HG03442 (cell line): ENCODE measurements around the gene NUAK2.

Experiments used
- ATAC-seq: cut with Tn5 transposase; IDR thresholded peaks from one replicate; pipeline ENCODE4 v1.9.1; 2021; ENCODE audit warnings: mild to moderate bottlenecking, moderate library complexity; ENCODE audit not compliant: unreplicated experiment

Gene NUAK2

DNA sequence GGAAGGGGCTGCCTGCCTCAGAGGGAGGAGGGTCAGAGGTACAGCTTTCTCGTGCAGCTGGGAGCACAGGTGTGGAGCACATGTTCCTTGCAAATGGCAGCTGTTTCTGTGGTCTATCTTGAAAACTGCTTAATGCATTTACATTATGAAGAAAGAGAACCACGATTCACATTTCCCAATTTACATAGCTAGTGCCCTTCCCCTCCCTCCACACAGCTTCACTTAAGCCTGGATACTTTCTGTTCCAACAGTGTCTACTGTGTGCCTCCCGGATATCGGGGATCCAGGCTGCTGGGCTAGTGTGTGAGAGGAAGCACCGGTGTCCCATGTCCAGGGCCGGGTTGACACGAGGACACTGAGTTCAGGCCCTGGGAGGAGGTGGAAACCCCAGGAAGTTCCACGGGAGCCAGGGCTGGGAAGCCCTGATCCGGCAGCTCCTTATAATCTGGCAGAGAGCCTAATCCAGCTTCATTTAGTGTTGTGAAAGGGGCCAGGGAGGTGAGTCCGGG is 62.2 kb downstream of the NUAK2 start:
- no peak for ATAC-seq

DNA sequence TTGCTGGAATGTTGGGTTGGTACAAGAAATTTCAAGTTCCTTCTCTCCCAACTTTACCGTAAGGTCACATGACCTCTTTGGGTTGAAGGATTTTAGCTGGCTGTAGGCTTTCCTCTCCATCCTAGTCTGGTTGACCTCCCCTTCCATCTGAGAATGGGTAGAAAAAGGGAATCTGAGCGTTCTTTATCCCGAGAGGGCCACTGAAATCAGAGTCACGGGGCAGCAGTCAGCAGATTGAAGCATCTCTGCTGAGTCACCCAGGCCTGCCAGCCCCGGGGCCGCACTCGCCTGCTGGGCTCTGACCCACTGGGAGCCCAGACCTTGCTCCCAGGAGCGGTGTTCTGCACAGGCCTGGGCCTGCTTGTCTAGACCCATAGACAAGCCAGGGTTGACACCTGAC is 62.8 kb downstream of the NUAK2 start:
- ATAC-seq = no peak

DNA sequence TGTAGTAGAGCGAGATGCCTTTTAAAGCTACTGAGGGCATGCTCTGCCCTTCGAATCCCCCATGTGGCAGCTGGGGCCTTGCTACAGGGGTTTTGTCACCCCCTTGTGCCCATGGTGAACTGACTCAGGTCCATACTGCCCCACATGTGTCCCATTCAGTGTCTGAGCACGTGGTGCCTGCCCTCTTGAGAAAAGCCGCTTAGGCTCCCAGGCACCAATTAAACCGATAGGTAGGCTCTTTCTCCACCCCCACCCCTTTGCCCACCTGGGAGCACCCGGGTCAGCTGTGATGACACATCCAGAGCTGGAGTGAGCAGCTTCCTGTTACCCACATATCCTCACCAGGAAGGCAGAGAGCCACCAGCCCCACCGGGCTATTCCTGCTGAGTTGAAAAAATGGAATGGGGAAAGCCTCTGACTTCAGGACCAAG is 63.3 kb downstream of the NUAK2 start:
- ATAC-seq = no peak

DNA sequence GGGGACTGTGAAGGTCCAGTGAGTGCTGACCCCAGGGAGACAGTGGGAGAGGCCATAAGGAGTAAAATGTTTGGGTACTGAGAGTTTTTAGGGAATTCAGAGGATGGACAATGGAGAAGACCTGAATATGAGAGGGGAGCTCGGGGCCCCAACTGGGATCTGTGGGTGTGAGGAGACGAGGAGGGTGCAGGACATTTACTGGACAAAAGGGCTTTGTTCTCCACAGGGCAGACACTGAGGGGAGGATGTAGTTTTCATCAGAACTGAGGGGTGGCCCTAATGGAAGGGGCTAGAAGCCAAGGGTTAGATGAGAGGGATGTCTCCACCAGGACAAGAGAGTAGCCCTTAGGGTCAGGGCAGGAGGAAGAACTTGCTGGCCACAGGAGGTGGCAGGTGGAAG is 63.8 kb downstream of the NUAK2 start:
- ATAC-seq = no peak

DNA sequence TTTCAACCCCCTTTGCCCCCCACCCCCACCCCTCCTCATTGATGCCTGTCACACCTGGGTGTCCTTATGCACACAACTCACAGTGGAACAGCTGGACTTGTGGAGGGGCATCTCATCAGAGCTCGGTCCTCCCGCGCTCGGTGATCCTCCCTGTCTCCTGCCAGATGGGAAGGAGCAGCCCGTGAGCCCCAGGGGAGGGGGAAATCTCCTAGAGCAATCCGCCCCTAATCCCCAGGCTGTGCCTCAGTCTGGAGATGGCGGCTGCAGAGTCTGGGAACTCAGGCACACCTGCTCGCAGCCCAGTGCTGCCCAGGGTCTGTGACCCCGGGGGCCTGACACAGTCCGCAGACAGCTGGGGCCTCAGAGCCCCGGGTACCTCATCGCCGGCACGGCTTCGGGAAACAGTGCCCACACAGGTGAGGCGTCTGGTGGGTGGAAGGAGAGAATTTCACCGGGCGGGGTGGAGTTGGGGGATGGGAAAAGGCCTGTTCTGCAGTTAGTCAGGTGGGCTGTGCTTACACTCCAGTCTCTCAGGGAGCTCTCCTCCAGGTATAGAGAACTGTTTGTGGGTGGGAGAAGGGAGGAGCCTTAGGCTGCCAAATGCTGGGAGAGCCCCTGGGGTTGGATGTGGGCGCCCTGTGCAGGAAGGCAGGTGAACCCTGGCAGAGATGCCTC is 64.5 kb downstream of the NUAK2 start:
- no peak for ATAC-seq

DNA sequence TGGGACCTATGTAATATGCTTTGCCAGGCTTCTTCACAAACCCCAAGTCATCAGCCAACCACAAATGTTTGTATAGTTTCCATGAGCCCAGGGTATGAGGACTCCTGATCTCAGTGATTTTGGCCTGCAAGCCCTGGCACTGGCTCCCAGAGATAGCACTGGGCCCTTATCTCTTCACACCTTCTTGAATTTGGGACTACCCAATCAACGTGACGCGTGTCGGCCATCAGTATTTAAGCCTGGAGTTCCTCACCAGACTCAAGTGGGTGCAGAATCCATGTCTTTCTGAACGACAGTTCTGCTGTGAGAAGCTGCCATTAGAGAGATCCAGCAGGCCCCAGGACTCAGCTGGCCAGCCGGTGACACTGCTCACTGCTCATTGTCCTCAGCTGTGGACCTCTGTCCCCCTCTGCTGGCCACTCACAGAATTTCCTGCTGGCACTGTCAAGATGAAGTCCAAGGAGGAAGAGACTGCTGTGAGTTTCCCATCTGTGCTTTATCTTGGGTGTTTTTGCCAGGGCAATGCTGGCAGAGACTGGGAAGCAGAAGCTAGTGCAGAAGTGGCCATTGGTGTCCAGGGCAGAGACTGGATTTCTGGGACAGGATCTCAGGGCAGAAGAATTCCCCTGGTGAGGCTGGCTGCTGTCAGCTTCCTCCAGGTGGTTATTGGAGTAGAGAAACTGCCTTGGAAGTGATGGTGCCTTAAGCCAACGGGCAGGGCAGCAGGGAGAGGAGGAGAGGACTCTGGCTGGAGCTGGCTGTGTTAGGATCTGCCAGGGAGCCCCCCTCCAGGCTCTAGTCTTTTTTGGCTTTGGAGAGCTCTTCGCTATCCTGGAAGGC is 65.4 kb downstream of the NUAK2 start:
- no peak for ATAC-seq
